ELF-1 (cell line): ENCODE data around the gene SEZ6L2.
"Not testable (repeated sequence)": the region's sequence is repeated elsewhere in the genome, so short reads cannot be mapped to it uniquely, and the experiment has no call there.

Experiments used
- DNase-seq: peaks from one replicate; pipeline ENCODE4 v3.0.0-alpha.2; 2016; ENCODE audit warnings: low read depth, low spot score

Gene SEZ6L2

DNA sequence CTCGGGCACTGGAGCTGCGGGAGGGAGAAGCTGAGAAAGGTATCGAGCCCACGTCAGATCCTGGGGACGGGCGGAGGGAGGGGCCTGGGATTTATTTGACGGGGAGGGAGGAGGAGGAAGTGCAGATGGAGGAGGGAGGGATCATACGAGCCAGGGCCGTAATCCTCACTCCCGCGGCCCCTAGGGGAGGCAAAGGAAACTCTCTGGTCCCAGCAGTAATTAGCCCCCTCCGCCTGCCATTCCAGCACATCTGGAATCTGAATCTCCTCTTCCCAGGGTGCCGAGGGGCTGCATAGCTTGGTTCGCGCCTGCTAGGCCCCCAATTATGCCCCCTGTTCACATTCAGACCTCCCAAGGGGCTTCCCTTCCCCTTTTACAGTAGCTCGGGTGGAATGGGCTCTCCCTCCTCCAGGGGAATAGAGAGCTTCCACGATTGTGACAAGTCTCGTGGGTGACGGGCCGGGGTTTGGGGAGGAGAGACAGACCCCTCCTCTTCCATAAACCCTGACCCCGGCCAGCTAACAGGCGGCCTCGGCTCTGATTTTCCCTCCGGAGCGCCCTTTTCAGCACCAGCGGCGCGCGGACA, at the start of gene SEZ6L2:
Gene SEZ6L2 (minus strand): TSS at position 35 of the 586 bp plus-strand sequence. CDS start 531 bp downstream, outside the sequence.
- peak; percentile 95 for DNase-seq

DNA sequence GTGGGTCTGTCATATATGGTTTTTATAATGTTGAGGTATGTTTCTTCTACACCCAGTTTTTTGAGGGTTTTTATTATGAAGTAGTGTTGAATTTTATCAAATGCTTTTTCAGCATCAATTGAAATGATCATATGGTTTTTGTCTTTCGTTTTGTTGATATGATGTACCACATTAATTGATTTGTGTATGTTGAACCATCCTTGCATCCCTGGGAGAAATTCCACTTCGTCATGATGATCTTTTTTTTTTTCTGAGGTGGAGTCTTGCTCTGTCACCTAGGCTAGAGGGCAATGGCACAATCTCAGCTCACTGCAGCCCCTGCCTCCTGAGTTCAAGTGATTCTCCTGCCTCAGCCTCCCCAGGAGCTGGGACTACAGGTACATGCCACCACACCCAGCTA, 48.5 kb upstream of the SEZ6L2 start:
- DNase-seq, result no peak

DNA sequence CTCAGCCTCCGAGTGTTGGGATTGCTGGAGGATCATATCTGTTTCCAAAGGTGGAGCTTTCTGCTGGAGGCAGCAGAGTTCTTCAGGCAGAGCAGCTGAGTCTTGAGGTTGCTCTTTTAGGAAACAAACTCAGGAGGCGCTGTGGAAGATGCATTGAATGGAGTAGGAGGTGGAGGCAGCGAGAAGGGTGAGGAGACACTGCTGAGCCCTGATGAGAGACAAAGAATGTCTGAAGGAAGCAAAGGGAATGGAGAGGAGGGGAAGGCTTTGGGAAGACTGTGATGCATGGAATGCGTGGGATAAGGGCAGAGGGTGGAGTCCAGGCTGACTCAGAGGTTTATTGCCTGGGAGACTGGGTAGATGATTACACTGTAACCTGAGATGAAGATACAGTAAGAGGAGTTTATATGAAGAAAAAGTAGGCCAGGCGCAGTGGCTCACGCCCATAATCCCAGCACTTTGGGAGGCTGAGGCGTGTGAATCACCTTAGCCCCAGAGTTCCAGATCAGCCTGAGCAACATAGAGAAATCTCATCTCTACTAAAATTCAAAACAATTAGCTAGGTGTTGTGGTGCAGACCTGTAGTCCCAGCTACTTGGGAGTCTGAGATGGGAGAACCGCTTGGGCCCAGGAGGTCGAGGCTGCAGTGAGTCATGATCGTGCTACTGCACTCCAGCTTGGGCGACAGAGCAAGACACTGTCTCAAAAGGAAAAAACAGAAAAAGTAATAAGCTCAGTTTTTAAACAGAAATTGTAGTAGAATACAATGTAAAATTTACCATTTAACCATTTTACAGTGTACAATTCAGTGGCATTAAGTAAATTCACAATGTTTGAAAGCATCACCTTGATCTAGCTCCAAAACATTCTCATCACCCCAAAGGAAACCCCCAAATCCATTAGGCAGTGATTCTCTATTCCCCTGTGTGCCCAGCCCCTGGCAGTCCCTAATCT, 44.8 kb upstream of the SEZ6L2 start:
- DNase-seq, result peak; percentile 96

DNA sequence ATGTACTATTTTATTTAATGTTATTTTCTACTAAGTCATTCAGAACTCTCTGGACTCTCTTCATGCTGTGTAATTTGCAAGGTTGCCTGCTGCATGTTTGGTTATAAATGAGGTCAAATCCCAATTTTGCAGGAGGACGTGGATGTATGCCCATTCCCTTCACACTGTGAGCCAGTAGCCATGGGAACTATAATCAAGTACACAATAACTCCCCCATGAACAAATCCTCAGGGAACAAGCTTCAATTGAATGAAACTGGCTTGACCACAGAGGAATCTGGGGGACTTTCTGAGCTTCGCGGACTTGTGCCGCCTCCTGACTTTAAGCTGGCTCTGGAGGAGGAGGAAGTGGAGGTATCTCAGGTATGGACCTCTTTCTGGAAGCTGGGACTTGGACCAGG, 41.3 kb upstream of the SEZ6L2 start:
- no peak for DNase-seq

DNA sequence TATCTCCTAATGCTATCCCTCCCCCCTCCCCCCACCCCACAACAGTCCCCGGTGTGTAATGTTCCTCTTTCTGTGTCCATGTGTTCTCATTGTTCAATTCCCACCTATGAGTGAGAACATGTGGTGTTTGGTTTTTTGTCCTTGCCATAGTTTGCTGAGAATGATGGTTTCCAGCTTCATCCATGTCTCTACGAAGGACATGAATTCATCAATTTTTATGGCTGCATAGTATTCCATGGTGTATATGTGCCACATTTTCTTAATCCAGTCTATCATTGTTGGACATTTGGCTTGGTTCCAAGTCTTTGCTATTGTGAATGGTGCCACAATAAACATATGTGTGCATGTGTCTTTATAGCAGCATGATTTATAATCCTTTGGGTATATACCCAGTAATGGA, 32.4 kb upstream of the SEZ6L2 start:
- not testable (repeated sequence) for DNase-seq

DNA sequence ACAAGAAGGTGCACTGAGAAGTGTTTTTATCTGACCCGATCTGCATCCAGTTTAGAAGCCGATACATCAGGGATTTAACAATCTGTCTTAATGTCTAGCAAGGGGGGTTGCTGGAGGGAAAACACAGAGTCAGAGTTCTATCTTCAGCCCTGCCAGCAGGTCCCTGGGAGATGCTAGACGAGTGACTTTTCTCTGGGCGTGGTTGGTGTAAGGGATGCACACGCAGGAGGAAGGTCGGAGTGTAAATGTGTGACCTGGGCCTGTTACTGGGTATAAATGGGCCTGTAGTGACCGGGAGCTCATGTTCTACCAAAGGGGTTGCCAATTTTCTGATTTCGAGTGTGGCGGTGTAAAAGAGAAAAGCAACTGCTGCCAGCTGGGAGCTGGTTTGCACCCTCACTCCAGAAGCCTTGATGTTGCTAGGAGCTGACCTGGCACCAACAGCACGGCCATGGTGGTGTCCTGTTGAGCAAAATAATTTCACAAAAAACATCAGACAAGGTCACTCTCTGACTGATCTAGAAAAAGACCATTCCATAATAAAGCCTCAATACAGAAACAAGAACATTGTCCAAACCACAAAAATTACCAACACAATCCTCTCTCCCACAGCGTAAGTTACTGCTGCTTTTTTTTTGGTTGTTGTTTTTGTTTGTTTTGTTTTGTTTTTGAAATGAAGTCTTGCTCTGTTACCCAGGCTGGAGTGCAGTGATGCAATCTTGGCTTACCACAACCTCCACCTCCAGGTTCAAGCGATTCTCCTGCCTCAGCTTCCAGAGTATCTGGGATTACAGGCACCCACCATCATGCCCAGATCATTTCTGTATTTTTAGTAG, 27.9 kb upstream of the SEZ6L2 start:
- no peak for DNase-seq

DNA sequence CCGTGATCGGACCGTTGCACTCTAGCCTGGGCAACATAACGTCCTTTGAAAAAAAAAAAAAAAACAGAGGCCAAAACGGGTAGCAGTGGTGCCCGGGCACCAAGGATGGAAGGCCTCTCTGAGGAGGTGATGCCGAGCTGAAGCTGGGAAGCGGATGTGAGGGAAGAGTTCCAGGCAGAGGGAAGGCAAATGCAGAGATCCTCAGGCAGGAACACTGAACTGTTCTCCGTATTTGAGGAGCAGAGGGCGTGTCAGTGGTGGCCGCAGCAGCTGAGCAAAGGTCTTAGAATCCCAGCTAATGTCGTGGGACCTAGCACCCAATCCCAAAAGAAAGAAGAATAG, 27.3 kb upstream of the SEZ6L2 start:
- DNase-seq, result no peak

DNA sequence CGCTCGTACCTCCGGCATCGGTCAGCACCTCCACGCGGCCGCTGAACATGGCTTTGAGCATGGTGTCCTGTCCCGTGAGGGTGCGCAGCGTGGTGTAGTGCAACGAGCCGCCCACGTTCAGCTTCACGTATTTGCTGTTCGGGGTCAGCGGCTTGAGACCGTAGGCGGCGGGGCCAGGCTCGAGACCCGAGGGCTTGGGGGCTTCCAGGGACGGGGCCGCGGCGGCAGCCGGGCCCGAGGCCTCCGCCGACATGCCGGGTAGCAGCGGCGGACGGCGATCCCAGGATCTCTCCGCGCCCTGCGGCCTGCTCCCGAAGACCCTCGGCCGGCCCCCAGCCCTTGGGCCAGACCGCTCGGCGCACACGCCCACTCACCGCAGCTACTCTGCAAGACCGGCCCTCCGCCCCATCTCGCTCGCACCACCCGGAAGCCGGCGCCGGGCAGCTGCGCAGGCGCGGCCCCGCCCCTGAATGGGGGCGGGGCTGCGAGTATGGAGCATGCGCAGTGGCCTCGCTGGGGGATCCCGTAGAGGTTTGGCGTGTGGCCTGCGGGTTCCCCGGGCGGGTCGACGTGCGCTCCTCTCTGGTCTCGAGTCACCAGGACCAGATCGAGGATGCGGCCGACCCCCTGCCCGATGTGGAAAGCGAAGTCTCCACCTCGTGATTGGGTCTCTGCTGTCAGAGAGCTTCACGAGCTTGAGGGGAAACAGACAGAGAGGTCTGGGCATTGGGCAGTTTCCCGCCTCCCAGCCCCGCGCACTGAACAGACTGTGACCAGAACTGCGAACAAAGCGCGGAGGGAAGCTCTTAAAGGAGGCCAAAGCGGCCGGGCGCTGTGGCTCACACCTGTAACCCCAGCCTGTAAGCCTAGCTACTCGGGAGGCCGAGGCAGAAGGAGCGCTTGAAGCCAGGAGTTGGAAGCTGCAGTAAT, 26.7 kb upstream of the SEZ6L2 start, which contains the start of gene KCTD13:
Gene KCTD13 (minus strand): TSS at position 446 of the 930 bp plus-strand sequence. CDS start 193 bp downstream, at position 253.
- peak; percentile 97 for DNase-seq

DNA sequence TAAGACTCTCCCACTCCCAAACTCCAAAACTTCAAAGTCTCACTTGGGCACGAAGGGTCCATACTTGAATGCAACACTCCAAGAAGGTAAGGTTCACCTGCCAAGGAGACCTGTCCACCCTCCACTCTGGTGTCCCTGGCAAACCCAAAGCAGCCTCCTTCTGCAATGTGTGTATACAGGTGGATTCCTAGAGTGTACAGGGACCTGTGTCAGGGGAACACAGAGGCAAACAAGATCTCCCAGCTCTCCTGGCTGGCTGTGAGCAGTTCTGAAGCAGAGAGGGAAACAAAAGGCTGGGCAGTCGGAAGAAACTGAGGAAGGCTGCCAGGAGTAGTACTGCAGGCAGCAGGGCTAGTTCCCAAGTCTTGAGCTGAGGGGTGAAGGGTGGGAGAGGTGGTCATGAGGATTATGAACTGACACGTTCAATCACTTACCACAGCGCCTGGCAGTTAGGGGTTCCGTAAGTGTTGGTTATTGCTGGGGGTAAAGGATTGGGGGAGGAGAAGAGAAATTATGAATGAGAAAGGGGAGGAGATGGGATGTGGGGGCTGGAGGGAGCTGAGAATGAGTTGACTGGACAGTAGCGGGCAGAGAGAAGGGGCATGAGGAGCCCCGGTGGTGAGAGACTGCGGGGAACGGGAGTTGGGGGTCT, 25.9 kb upstream of the SEZ6L2 start:
- DNase-seq, result peak; percentile 34

DNA sequence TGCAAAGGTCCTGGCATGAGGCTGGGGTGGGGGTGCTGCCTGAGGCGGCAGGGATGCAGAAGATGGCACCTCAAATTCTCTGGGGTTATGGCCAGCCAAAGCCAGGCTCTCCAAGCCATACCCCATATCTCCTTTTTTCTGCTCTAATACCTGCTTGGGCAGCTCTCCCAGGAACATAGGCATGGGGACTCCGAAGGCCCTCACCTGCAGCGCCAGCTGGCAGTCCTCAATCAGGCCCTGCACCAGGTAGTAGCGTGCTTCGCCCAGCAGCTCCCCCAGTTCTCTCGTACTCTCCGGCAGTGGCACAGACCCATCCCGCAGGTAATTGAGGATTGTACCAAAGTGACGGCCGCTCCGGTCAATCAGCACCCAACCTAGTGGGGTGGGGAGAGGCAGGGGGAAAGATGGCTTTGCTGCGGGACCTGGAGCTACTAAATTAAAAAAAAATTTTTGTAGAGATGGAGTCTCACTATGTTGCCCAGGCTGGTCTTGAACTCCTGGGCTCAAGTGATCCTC, 23.7 kb upstream of the SEZ6L2 start:
- no peak for DNase-seq

DNA sequence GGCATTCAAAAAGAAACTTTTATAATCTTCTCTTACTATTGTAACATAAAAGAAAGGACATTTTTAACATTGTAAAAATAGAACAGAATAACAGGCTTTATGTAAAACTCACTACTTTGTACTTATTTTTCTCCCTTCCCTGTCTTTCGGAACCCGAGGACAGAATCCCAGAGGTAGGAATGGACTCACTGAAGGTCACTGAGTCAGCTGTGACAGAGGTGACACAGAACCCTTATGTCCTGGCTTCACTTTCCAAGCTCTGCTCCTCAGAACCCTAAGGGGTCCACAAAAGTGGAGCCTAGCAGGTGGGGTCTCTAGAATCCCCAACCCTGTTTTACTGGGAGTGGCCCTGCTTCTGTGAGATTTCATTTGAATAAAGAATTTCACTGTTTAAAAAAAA, 23.0 kb upstream of the SEZ6L2 start:
- no peak for DNase-seq

DNA sequence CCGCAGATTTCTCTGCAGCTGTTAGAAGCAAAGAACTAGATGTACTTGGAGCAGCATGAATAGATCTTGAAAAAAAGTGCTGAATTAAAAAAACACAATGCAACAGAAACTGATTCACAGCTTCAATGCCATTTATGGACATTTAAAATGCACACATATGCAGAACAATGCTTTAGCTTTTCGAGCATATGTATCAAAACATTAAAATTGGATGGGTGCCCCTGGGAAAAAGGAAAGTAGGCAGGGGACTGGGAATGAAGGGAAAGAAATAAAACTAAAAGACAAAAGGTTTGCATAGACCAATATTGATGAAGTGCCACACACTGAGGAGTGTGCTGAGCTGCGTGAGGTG, 21.7 kb upstream of the SEZ6L2 start:
- no peak for DNase-seq

DNA sequence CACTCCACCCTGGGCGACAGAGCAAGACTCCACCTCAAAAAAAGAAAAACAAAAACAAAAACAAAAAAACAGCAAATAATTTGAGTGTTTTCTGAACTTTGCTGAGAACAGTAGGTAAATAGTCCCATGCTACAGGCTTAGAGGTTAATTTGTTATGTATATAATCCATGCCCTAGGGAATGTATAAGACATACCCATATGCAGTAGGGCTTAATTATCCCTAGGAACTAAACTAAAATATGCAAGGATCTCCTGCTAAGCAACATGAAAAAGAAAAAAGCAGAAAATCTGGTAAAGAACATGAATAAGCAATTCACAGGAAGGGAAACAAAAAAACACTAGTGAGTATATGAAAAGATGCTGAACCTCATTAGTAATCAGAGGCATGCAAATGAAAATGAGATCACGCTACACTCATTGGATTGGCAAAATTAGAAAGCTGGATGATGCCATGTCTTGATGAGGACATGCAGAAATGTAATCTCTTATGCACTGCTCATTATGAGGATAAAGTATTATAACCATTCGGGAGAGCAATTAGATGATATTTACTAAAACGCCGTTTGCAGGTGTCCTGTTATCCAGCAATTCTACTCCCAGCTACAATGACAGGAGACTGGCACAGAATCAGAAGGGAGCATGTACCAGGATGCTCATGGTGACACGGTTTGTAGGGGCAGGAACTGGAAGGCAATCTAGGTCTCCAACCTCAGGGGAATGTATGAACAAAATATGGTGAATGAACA, 21.1 kb upstream of the SEZ6L2 start:
- no peak for DNase-seq

DNA sequence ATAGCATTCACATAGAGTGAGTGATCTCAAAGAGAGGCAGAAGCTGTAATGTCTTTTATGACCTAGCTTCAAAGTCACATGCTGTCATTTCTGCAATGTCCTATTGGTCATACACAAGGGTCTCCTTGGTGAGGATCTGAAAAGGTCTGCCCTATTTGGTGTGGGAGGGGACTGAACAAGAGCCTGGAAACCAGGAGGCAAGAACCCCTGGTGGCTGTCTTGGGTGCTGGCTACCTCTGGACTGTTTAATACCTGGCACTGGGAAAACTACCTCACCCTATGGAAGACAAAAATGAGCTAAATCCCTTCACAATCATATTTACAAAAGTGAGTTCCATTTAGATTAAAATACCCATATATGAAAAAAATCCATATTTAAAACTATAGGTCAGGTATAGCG, 17.6 kb upstream of the SEZ6L2 start:
- no peak for DNase-seq

DNA sequence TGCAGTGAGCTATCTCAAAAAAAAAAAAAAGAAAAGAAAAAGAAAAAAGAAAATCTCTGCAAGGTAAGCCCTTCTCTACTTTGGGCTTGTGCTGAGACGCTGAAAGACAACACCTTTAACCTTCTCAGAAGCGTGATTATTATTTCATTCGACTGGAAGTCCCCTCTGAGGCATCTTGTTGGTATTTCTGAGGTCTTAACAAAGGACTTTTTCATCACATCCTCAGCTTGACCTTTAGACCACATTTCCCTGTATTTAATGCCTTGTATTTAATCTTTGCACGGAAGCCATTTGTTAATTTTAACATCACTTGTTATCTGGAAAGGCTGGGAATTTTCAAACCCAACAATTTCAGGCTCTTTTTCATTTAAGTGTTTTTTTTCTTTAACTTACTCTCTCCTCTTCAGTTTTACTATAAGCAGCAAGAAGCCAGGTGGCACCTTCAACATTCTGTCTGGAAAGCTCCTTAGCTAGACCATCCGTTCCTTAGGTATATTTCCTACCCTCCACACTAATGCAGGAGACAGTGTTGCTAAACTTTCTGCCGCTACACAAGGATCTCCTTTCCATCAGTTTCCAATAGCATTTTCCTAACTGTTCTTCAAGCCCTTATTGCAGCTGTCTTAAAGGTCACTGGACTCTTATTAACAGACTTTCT, 16.4 kb upstream of the SEZ6L2 start:
- no peak for DNase-seq

DNA sequence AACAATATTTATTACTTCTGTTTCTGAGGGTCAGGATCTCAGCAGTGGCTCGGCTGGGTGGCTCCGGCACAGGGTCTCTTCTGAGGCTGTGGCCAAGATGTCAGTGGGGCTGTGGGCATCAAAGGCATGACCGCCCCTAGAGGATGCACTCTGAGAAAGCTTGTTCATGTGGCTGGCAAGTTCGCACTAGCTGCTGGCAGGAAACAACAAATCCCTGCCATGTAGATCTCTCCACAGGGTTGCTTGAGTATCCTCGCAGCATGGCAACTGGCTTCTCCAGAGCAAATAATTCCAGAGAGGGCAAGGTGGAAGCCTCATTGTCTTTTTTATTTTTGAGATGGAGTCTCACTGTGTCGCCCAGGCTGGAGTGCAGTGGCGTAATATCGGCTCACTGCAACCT, 14.2 kb upstream of the SEZ6L2 start:
- no peak for DNase-seq

DNA sequence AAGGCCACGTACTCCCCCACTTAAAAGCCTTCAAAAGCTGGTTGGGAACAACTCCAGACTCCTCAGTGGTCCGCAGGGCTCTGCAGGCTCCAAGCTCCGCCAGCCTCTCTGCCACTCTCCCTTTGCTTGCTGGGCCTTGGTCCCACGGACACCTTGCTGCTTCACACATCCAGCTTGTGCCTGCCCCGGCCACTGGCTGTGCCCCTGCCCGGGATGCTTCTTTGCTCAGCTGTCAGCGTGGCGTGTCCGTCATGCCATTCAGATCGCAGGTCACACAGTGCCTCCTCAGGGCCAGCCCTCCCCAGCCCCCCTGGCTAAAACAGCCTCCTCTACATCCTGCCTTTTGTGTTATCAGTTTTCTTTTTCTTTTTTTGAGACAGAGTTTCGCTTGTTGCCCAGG, 12.7 kb upstream of the SEZ6L2 start:
- no peak for DNase-seq

DNA sequence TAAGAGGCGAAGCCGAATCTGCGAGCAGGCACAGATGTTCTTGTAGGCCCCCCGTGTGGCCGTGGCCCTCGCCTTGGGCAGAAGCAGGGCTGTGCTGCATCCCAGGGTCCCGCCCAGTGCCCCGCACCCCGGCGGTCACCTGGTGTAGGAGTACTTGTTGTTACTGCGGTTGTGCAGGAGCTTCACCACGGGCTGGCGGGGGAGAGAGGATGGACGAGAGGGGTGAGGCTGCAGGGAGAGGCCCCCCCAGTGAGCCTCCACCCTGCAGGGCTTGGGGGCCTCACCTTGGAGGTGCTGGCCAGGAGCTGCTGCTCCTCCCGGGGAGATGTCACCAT, 12.3 kb upstream of the SEZ6L2 start:
- DNase-seq, result no peak
